PC-9 (cell line): ENCODE data around the gene APBA3.

Source experiments
- CTCF ChIP-seq: fragments of 200-600 bp; sonication (generic); conservative IDR thresholded peaks from 2 replicates; pipeline ENCODE4 v1.6.1; 2017; ENCODE audit warnings: mixed run types, antibody characterized with exemption, mild to moderate bottlenecking, moderate library complexity
- EZH2 ChIP-seq: fragments of 200-600 bp; sonication (generic); IDR thresholded peaks from 2 replicates; pipeline ENCODE4 v1.8.0; 2017; ENCODE audit warnings: antibody characterized with exemption, low read depth

GRCh38 chr19:3783660-3784584 is 22.4 kb upstream of the APBA3 start:
- peak; percentile 38; the same call in 1 of the 2 replicates for TF ChIP-seq CTCF
- TF ChIP-seq EZH2: no peak
